HepG2 (cell line): ENCODE measurements around the gene SLC22A9. TPM values are rescaled to one million over a fixed set of nuclear protein-coding genes. Genes with fewer than 3 reads are reported as not detected.
A peak's percentile ranks its signal among the peaks of the same experiment; 100 is the strongest.

Experiments used
- ATAC-seq: fragments of 200-7000 bp; cut with Tn5 transposase; 3 replicates; pipeline ENCODE4 v1.9.1; 2020; ENCODE audit warnings: mild to moderate bottlenecking, moderate library complexity
- Bru-seq: library from RNA; stranded (reverse); fragments of 400-500 nt; gene quantifications from one replicate; lab custom pipeline; 2021; lab: Mats Ljungman, UMichigan
- BruChase-seq, 2 experiments: library from RNA; stranded (reverse); fragments of 400-500 nt; gene quantifications; one replicate each; lab custom pipeline; 2021; lab: Mats Ljungman, UMichigan
- BruUV-seq: library from RNA; stranded (reverse); fragments of 400-500 nt; replicated peaks from 2 replicates; lab custom pipeline; 2021; lab: Mats Ljungman, UMichigan
- CTCF ChIA-PET: fragments of 300-600 bp; formaldehyde crosslinking; extraction: SDS; loops from one replicate; lab custom pipeline; 2021; ENCODE audit warnings: low total read pairs, inconsistent platforms, low intra/inter-chr PET ratio; lab: Yijun Ruan, JAX
- POLR2A ChIA-PET: fragments of 350-600 bp; sonication (Branson Sonifier 250); formaldehyde crosslinking; loops from one replicate; lab custom pipeline; 2020; ENCODE audit warnings: antibody characterized with exemption, inconsistent platforms; lab: Yijun Ruan, JAX
- DNase-seq: peaks from one replicate; pipeline ENCODE4 v3.0.0-alpha.2; 2015; ENCODE audit warnings: low spot score
- FAIRE-seq: peaks from 3 replicates; lab custom pipeline; 2011; peaks lifted over from hg19 to GRCh38; lab: Jason Lieb, UNC
- H2AFZ ChIP-seq: one replicate; pipeline ENCODE4 v1.6.1; 2011; ENCODE audit warnings: low read length, inconsistent platforms
- H3K27ac ChIP-seq: fragments of 300-600 bp; 3 replicates; pipeline ENCODE4 v1.8.0; 2011; ENCODE audit warnings: mixed run types, mild to moderate bottlenecking, mixed read lengths, low read length, inconsistent platforms; ENCODE audit not compliant: insufficient read depth; ENCODE audit errors: extremely low read length
- H3K27me3 ChIP-seq, 2 experiments: fragments of 200-600 bp in 1 of 2; 2 replicates in 1 of 2; 3 replicates in 1 of 2; pipeline versions ENCODE4 v1.6.0 to v1.8.0; 2011; ENCODE audit warnings: low read length in 2 of 2, mild to moderate bottlenecking in 2 of 2, moderate library complexity in 2 of 2, inconsistent platforms in 1 of 2; ENCODE audit not compliant: insufficient read depth in 2 of 2, control insufficient read depth in 1 of 2
- H3K36me3 ChIP-seq, 2 experiments: fragments of 200-600 bp in 1 of 2; replicated peaks in 1 of 2; 2 replicates in 1 of 2; 3 replicates in 1 of 2; pipeline versions ENCODE4 v1.5.1 to v1.8.0; 2011; ENCODE audit warnings: low read length in 2 of 2, inconsistent platforms in 1 of 2; ENCODE audit not compliant: insufficient read depth in 2 of 2, control insufficient read depth in 1 of 2
- H3K4me1 ChIP-seq: 2 replicates; pipeline ENCODE4 v1.5.1; 2012; ENCODE audit warnings: low read length, inconsistent platforms; ENCODE audit not compliant: insufficient read depth
- H3K4me2 ChIP-seq: 2 replicates; pipeline ENCODE4 v1.6.0; 2011; ENCODE audit warnings: low read depth, low read length, inconsistent platforms
- H3K4me3 ChIP-seq, 3 experiments: fragments of 200-600 bp in 1 of 3; sonication (generic), shearing (Covaris generic) in 1 of 3; replicated peaks in 1 of 3; 2 replicates each; pipeline ENCODE4 v1.5.1; 2011 to 2016; ENCODE audit warnings: low read length in 3 of 3, inconsistent platforms in 2 of 3, low read depth in 2 of 3, mild to moderate bottlenecking in 2 of 3, control low read depth in 1 of 3, mixed read lengths in 1 of 3; ENCODE audit not compliant: insufficient read depth in 1 of 3
- H3K79me2 ChIP-seq: one replicate; pipeline ENCODE4 v1.6.1; 2011; ENCODE audit warnings: low read length, inconsistent platforms; ENCODE audit not compliant: insufficient read depth
- H3K9ac ChIP-seq: 2 replicates; pipeline ENCODE4 v1.6.0; 2011; ENCODE audit warnings: mild to moderate bottlenecking, low read depth, low read length, inconsistent platforms; ENCODE audit not compliant: insufficient read depth
- H3K9me3 ChIP-seq: 2 replicates; pipeline ENCODE4 v1.5.1; 2012; ENCODE audit warnings: mild to moderate bottlenecking, low read length
- H4K20me1 ChIP-seq: 2 replicates; pipeline ENCODE4 v1.6.0; 2011; ENCODE audit warnings: inconsistent platforms, mild to moderate bottlenecking, low read length, moderate library complexity; ENCODE audit not compliant: insufficient read depth
- ELF1 ChIP-seq: sonication (generic); formaldehyde crosslinking; IDR thresholded peaks from 2 replicates; pipeline ENCODE4 v1.4.0; 2020; ENCODE audit warnings: missing genetic modification reagents
- FOXO1 ChIP-seq: sonication (generic); formaldehyde crosslinking; IDR thresholded peaks from 2 replicates; pipeline ENCODE4 v1.4.0; 2020; ENCODE audit warnings: missing genetic modification reagents
- GATAD1 ChIP-seq: IDR thresholded peaks from 2 replicates; pipeline ENCODE4 v1.6.1; 2016; ENCODE audit warnings: missing genetic modification reagents, missing compliant biosample characterization
- HHEX ChIP-seq: IDR thresholded peaks from 2 replicates; pipeline ENCODE4 v1.6.1; 2016; ENCODE audit warnings: control low read depth
- MBD4 ChIP-seq: IDR thresholded peaks from 2 replicates; pipeline ENCODE4 v1.6.1; 2012; ENCODE audit warnings: low read length, inconsistent platforms, borderline replicate concordance
- MED1 ChIP-seq: sonication (generic); formaldehyde crosslinking; IDR thresholded peaks from 2 replicates; pipeline ENCODE4 v1.4.0; 2020; ENCODE audit warnings: missing genetic modification reagents
- NCOA2 ChIP-seq: sonication (generic); formaldehyde crosslinking; IDR thresholded peaks from 2 replicates; pipeline ENCODE4 v1.8.0; 2022; ENCODE audit warnings: inconsistent platforms
- ONECUT2 ChIP-seq: sonication (generic); formaldehyde crosslinking; IDR thresholded peaks from 2 replicates; pipeline ENCODE4 v1.4.0; 2020; ENCODE audit warnings: missing genetic modification reagents
- PCBP1 ChIP-seq: fragments of 200-400 bp; formaldehyde crosslinking; IDR thresholded peaks from 2 replicates; pipeline ENCODE4 v1.6.1; 2017; ENCODE audit warnings: mild to moderate bottlenecking, low read depth, low read length, borderline replicate concordance
- ZFP36L1 ChIP-seq: sonication (generic); formaldehyde crosslinking; IDR thresholded peaks from 2 replicates; pipeline ENCODE4 v1.8.0; 2022; ENCODE audit warnings: mild to moderate bottlenecking, missing genetic modification reagents, moderate library complexity
- ZFP41 ChIP-seq: sonication (generic); formaldehyde crosslinking; IDR thresholded peaks from 2 replicates; pipeline ENCODE4 v1.4.0; 2020; ENCODE audit warnings: mild to moderate bottlenecking, missing genetic modification reagents, borderline replicate concordance
- ZNF329 ChIP-seq: sonication (generic); formaldehyde crosslinking; IDR thresholded peaks from 2 replicates; pipeline ENCODE4 v1.9.0; 2021; ENCODE audit warnings: low read depth, mild to moderate bottlenecking, missing genetic modification reagents
- ZNF761 ChIP-seq: sonication (generic); formaldehyde crosslinking; conservative IDR thresholded peaks from 2 replicates; pipeline ENCODE4 v1.4.0; 2020; ENCODE audit warnings: mild to moderate bottlenecking, missing genetic modification reagents
- ZSCAN12 ChIP-seq: sonication (generic); formaldehyde crosslinking; IDR thresholded peaks from 2 replicates; pipeline ENCODE4 v1.9.0; 2021; ENCODE audit warnings: mild to moderate bottlenecking, missing genetic modification reagents
- WGBS: methylation state at CpG from one replicate; pipeline ENCODE4 v1.1.6; 2017; ENCODE audit warnings: low lambda C conversion rate; 5-methylcytosine and 5-hydroxymethylcytosine counted together
- in situ Hi-C: cut with HindIII; loops from 2 replicates; pipeline ENCODE4 v1.10.0; 2017; ENCODE audit warnings: low pct_unique_long_range_greater_than_20kb; ENCODE audit not compliant: extremely low pct_ligation_motif_present
- intact Hi-C: fragments of 100-400 bp; cut with micrococcal nuclease; formaldehyde crosslinking; loops from one replicate; pipeline ENCODE4 v1.10.0; 2022; ENCODE audit not compliant: unreplicated experiment
- long read RNA-seq, 2 experiments: library from RNA in 1 of 2; library from polyadenylated mRNA in 1 of 2; stranded (forward) in 1 of 2; unstranded in 1 of 2; transcript quantifications; one replicate each; pipeline ENCODE4 v2.0.0, GENCODE V29; 2019 to 2022
- polyA minus RNA-seq, 3 experiments: library from RNA; depleted of rRNA, polyadenylated mRNA; stranded (reverse); fragments of >200 nt; gene quantifications; 2 replicates each; pipeline ENCODE4 v1.2.3, GENCODE V29; 2011; ENCODE audit warnings: low replicate concordance in 1 of 3
- polyA plus RNA-seq, 8 experiments: library from polyadenylated mRNA; depleted of rRNA in 3 of 8; stranded (reverse) in 7 of 8; unstranded in 1 of 8; fragments of >200 nt; fragmentation: Illumina TruSeq in 4 of 8; extraction: Trizol in 4 of 8; gene quantifications; 2 replicates each; pipeline versions ENCODE4 v1.2.1 to v1.2.3, GENCODE V29; 2011 to 2016; ENCODE audit warnings: low read depth in 4 of 8, missing spikeins in 1 of 8, mixed read lengths in 1 of 8; ENCODE audit not compliant: insufficient read depth in 1 of 8
- total RNA-seq, 5 experiments: library from RNA; depleted of rRNA; stranded (reverse); fragments of >200 nt; fragmentation: Illumina TruSeq; extraction: Trizol; gene quantifications; 2 replicates each; pipeline ENCODE4 v1.2.3, GENCODE V29; 2016; ENCODE audit warnings: low read depth in 1 of 5
- TF ChIP-seq, protein P1 (sequence below): IDR thresholded peaks from 2 replicates; pipeline ENCODE4 v1.4.0; 2020; ENCODE audit warnings: mild to moderate bottlenecking, missing genetic modification reagents

The SLC22A9 gene
- total RNA-seq (2016; rRNA removed; fragmentation: Illumina TruSeq; extraction: Trizol) (1.9 and 4.0 TPM in 2 replicates), polyA plus RNA-seq (2011; rRNA removed) (11.7 and 21.9 TPM in 2 replicates), polyA minus RNA-seq (2011; rRNA and poly(A)+ RNA removed; ENCODE audit: low replicate concordance) (31.3 TPM in 1 of 2 replicates, not detected in the other), Bru-seq, nascent RNA (percentile 64 among the genes with signal in this experiment), BruChase-seq, experiment 1, labeled RNA remaining after a 6-hour chase (percentile 43 among the genes with signal in this experiment), BruChase-seq, experiment 2, labeled RNA remaining after a 2-hour chase (percentile 52 among the genes with signal in this experiment)
- 0.10 and 0.26 TPM in 2 replicates for total RNA-seq (2016; cell fraction: cytosol; rRNA removed; fragmentation: Illumina TruSeq; extraction: Trizol; ENCODE audit: low read depth)
- total RNA-seq (2016; cell fraction: insoluble cytoplasmic fraction; rRNA removed; fragmentation: Illumina TruSeq; extraction: Trizol): 1.8 and 4.0 TPM in 2 replicates
- 0.65 and 0.72 TPM in 2 replicates for total RNA-seq (2016; cell fraction: membrane; rRNA removed; fragmentation: Illumina TruSeq; extraction: Trizol)
- 6.9 TPM in 2 replicates for total RNA-seq (2016; cell fraction: nucleus; rRNA removed; fragmentation: Illumina TruSeq; extraction: Trizol)
- polyA plus RNA-seq (2011; cell fraction: cytosol; rRNA removed): 8.4 and 21.3 TPM in 2 replicates
- polyA plus RNA-seq (2011; cell fraction: nucleus; rRNA removed): 6.7 and 13.1 TPM in 2 replicates
- 15.3 and 19.4 TPM in 2 replicates for polyA plus RNA-seq (2012)
- 0.24 and 0.37 TPM in 2 replicates for polyA plus RNA-seq (2016; cell fraction: cytosol; fragmentation: Illumina TruSeq; extraction: Trizol; ENCODE audit: low read depth)
- polyA plus RNA-seq (2016; cell fraction: insoluble cytoplasmic fraction; fragmentation: Illumina TruSeq; extraction: Trizol; ENCODE audit: low read depth): 0.86 and 1.3 TPM in 2 replicates
- 0.27 and 0.35 TPM in 2 replicates for polyA plus RNA-seq (2016; cell fraction: membrane; fragmentation: Illumina TruSeq; extraction: Trizol; ENCODE audit: low read depth)
- 2.8 and 4.3 TPM in 2 replicates for polyA plus RNA-seq (2016; cell fraction: nucleus; fragmentation: Illumina TruSeq; extraction: Trizol; ENCODE audit: insufficient read depth, low read depth)
- 5.6 and 9.9 TPM in 2 replicates for polyA minus RNA-seq (2011; cell fraction: cytosol; rRNA and poly(A)+ RNA removed)
- polyA minus RNA-seq (2011; cell fraction: nucleus; rRNA and poly(A)+ RNA removed): 38.9 and 75.7 TPM in 2 replicates
- long read RNA-seq, experiment 1, partial matches to known transcripts: 0 of 3 reads
- long read RNA-seq, experiment 1, other reads (novel, unspliced or antisense): 0 of 3 reads
- long read RNA-seq, experiment 2, partial matches to known transcripts: 4 of 6 reads
- long read RNA-seq, experiment 2, other reads (novel, unspliced or antisense): 2 of 6 reads

DNA sequence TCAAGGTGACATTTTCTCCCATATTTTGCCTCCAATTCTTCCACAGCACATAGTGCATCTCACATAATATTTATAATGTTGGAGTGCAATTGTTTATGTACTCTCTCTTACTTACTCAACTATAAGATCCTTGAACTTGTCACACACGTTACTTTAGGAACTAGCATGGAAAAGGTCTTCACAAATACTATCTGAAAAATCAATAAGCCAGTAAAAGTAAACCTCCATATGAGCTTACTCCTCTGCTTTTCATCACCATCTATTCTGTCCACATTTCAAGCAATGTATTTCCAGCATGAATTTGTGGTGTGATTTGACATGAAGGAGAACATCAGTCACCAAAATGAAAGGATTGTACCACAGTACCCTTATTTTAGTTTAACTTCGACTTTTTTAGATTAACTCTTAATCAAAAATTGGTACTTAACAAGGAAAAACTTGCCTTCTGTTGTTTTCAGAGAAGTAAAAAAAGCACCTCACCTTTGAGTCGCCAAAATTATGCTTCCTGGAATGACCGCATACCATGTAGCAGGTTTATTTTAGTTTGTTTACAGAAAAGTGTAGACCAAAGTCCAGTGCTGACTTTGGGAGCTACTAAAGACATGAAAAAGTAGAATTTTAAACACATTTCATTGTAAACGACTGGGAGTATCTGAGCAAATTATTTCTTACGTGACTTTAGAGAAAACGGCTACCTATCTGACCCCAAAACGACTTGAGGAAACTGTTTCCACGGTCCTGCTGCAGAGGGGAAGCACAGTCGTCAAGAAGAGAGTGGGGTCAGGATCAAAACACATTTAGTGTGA, at the start of gene SLC22A9:
Gene SLC22A9, plus strand, starts transcription at position 621 of the 806 bp plus-strand sequence. CDS start 272 bp downstream, outside the sequence.
- CTCF ChIA-PET: no interaction called here
- intact Hi-C loops (no loop called here), in situ Hi-C loops (no loop called here)
- H2AFZ ChIP-seq: peak within 1 kb of the TSS; percentile 31
- H3K79me2 ChIP-seq: peaks cover 24% of the 10 kb centered on the region
- peak within 1 kb of the TSS; percentile 53 to 73 (median 54) for H3K4me3 ChIP-seq
- DNase-seq: peak; percentile 66
- H3K27me3 ChIP-seq: no peaks in the 10 kb centered on the region; a peak in 1 of 5 replicates
- TSS peak; percentile 84 for BruUV-seq
- H4K20me1 ChIP-seq: no peaks in the 10 kb centered on the region
- H3K9ac ChIP-seq: peak within 1 kb of the TSS; percentile 69
- H3K4me1 ChIP-seq: peaks cover 46% of the 10 kb centered on the region
- POLR2A ChIA-PET: interaction anchor here (0.6 to 1.4 kb wide), 9 partner anchors 79 to 528 kb away, joined by 3 to 8 read pairs (median 3); no protein-coding TSS in a partner anchor
- peak within 1 kb of the TSS; percentile 80 for H3K4me2 ChIP-seq
- 0% methylated on average over 10 of the region's 10 CpGs for WGBS
- no peaks in the 10 kb centered on the region; a peak in 2 of 5 replicates for H3K36me3 ChIP-seq
- H3K27ac ChIP-seq: peak within 1 kb of the TSS; percentile 83
- ATAC-seq: peak; percentile 93
- no peak for FAIRE-seq
- H3K9me3 ChIP-seq: no peaks in the 10 kb centered on the region
- TF ChIP-seq HHEX (CRISPR knock-in tag) (peak; percentile 28; the same call in 1 of the 2 replicates), ONECUT2 (CRISPR knock-in tag) (peak; percentile 91), MBD4 (0 out of 2 replicates have a peak, but pooled peaks have one; percentile 69), NCOA2 (CRISPR knock-in tag) (peak; percentile 66), ZFP36L1 (CRISPR knock-in tag) (0 out of 2 replicates have a peak, but pooled peaks have one; percentile 39), ZFP41 (CRISPR knock-in tag) (no peak), GATAD1 (0 out of 2 replicates have a peak, but pooled peaks have one; percentile 15), ZSCAN12 (CRISPR knock-in tag) (0 out of 2 replicates have a peak, but pooled peaks have one; percentile 46), FOXO1 (CRISPR knock-in tag) (no peak; the same call in 1 of the 2 replicates), PCBP1 (no peak), ELF1 (CRISPR knock-in tag) (peak; percentile 22; the same call in 1 of the 2 replicates), ZNF761 (0 out of 2 replicates have a peak, but pooled peaks have one; percentile 65), ZNF329 (CRISPR knock-in tag) (no peak), MED1 (CRISPR knock-in tag) (peak; percentile 50)
- TF ChIP-seq, protein P1, sequence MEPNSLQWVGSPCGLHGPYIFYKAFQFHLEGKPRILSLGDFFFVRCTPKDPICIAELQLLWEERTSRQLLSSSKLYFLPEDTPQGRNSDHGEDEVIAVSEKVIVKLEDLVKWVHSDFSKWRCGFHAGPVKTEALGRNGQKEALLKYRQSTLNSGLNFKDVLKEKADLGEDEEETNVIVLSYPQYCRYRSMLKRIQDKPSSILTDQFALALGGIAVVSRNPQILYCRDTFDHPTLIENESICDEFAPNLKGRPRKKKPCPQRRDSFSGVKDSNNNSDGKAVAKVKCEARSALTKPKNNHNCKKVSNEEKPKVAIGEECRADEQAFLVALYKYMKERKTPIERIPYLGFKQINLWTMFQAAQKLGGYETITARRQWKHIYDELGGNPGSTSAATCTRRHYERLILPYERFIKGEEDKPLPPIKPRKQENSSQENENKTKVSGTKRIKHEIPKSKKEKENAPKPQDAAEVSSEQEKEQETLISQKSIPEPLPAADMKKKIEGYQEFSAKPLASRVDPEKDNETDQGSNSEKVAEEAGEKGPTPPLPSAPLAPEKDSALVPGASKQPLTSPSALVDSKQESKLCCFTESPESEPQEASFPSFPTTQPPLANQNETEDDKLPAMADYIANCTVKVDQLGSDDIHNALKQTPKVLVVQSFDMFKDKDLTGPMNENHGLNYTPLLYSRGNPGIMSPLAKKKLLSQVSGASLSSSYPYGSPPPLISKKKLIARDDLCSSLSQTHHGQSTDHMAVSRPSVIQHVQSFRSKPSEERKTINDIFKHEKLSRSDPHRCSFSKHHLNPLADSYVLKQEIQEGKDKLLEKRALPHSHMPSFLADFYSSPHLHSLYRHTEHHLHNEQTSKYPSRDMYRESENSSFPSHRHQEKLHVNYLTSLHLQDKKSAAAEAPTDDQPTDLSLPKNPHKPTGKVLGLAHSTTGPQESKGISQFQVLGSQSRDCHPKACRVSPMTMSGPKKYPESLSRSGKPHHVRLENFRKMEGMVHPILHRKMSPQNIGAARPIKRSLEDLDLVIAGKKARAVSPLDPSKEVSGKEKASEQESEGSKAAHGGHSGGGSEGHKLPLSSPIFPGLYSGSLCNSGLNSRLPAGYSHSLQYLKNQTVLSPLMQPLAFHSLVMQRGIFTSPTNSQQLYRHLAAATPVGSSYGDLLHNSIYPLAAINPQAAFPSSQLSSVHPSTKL (CRISPR knock-in tag): peak; percentile 71
